K562 (cell line): ENCODE measurements around the gene TRMT2A. TPM values are rescaled to one million over a fixed set of nuclear protein-coding genes. Genes with fewer than 3 reads are reported as not detected.
A peak's percentile ranks its signal among the peaks of the same experiment; 100 is the strongest.

ENCODE experiments used
- ARNT ChIP-seq, 2 experiments: fragments of 450-650 bp; IDR thresholded peaks; 2 replicates each; pipeline ENCODE4 v1.6.1; 2016; ENCODE audit warnings: mild to moderate bottlenecking in 1 of 2
- GTF2E2 ChIP-seq: fragments of 200-800 bp; sonication (Bioruptor generic); IDR thresholded peaks from 2 replicates; pipeline ENCODE4 v1.6.1; 2016; ENCODE audit warnings: missing genetic modification characterization, missing compliant biosample characterization
- GTF2F1 ChIP-seq: IDR thresholded peaks from 2 replicates; pipeline ENCODE4 v1.6.1; 2011; ENCODE audit warnings: low read depth, low read length, improper control_type of control experiment
- HDAC3 ChIP-seq: fragments of 450-650 bp; IDR thresholded peaks from 2 replicates; pipeline ENCODE4 v1.6.1; 2018; ENCODE audit warnings: borderline replicate concordance, mild to moderate bottlenecking, moderate library complexity; ENCODE audit not compliant: partially characterized antibody
- JUNB ChIP-seq: fragments of 450-650 bp; formaldehyde crosslinking; conservative IDR thresholded peaks from 2 replicates; pipeline ENCODE4 v1.4.0; 2020; ENCODE audit warnings: mild to moderate bottlenecking
- NBN ChIP-seq: fragments of 450-650 bp; IDR thresholded peaks from 2 replicates; pipeline ENCODE4 v1.6.1; 2016; ENCODE audit warnings: low read depth, mild to moderate bottlenecking
- NFXL1 ChIP-seq: fragments of 450-650 bp; formaldehyde crosslinking; IDR thresholded peaks from 2 replicates; pipeline ENCODE4 v1.4.0; 2021; ENCODE audit warnings: mild to moderate bottlenecking
- NFYB ChIP-seq: IDR thresholded peaks from 2 replicates; pipeline ENCODE4 v1.6.1; 2011; ENCODE audit warnings: mild to moderate bottlenecking, moderate library complexity; ENCODE audit not compliant: insufficient read length; ENCODE audit errors: extremely low read depth
- RBM22 ChIP-seq: fragments of 200-400 bp; formaldehyde crosslinking; IDR thresholded peaks from 2 replicates; pipeline ENCODE4 v1.6.1; 2018; ENCODE audit warnings: low read length, low read depth; ENCODE audit not compliant: poor library complexity, severe bottlenecking
- SRSF7 ChIP-seq: fragments of 200-400 bp; formaldehyde crosslinking; optimal IDR thresholded peaks from 2 replicates; pipeline ENCODE3; 2017; ENCODE audit warnings: mild to moderate bottlenecking, low read depth, low read length
- TFAM ChIP-seq: fragments of 250-450 bp; sonication (Bioruptor Pico); conservative IDR thresholded peaks from 2 replicates; pipeline ENCODE4 v1.5.0; 2021; ENCODE audit warnings: mild to moderate bottlenecking, moderate library complexity
- ZNF143 ChIP-seq: sonication (generic); formaldehyde crosslinking; IDR thresholded peaks from 2 replicates; pipeline ENCODE4 v1.9.0; 2022; ENCODE audit warnings: mild to moderate bottlenecking, missing genetic modification reagents
- ZNF24 ChIP-seq: fragments of 450-650 bp; IDR thresholded peaks from 2 replicates; pipeline ENCODE4 v1.6.1; 2016
- ZNF431 ChIP-seq: sonication (generic); formaldehyde crosslinking; IDR thresholded peaks from 2 replicates; pipeline ENCODE4 v1.8.0; 2022; ENCODE audit warnings: mild to moderate bottlenecking, missing genetic modification reagents
- ZNF57 ChIP-seq: fragments of 450-650 bp; formaldehyde crosslinking; IDR thresholded peaks from 2 replicates; pipeline ENCODE4 v1.4.0; 2020; ENCODE audit warnings: mild to moderate bottlenecking, moderate library complexity
- ZNF644 ChIP-seq: fragments of 200-800 bp; sonication (Bioruptor generic); IDR thresholded peaks from 2 replicates; pipeline ENCODE4 v1.6.1; 2016; ENCODE audit warnings: low read depth, missing genetic modification characterization, missing compliant biosample characterization
- polyA plus RNA-seq, 8 experiments: library from polyadenylated mRNA; depleted of rRNA in 4 of 8; stranded (reverse) in 5 of 8; unstranded in 3 of 8; fragments of >200 nt; fragmentation: Nextera tagmentation in 2 of 8; fragmentation: Illumina TruSeq in 1 of 8; extraction: Ambion mirVana in 2 of 8; extraction: Trizol in 1 of 8; gene quantifications; 2 replicates each; pipeline versions ENCODE4 v1.2.1 to v1.2.3, GENCODE V29; 2011 to 2014; ENCODE audit warnings: inconsistent platforms in 1 of 8, missing spikeins in 1 of 8
- total RNA-seq, 7 experiments: library from RNA; depleted of rRNA in 6 of 7; stranded (reverse); fragments of >200 nt in 6 of 7; fragmentation: Illumina TruSeq in 2 of 7; extraction: Trizol in 2 of 7; gene quantifications; 2 replicates each; pipeline versions ENCODE4 v1.2.1 to v1.2.3, GENCODE V29; 2011 to 2021; ENCODE audit warnings: low replicate concordance in 1 of 7
- TF ChIP-seq, protein P1 (sequence below), 2 experiments: fragments of 450-650 bp; IDR thresholded peaks; 2 replicates each; pipeline ENCODE4 v1.6.1; 2018; ENCODE audit warnings: mild to moderate bottlenecking in 2 of 2, low read depth in 1 of 2; ENCODE audit not compliant: partially characterized antibody in 2 of 2
- TF ChIP-seq, protein P2 (sequence below), 2 experiments: fragments of 250-450 bp in 1 of 2; fragments of 450-650 bp in 1 of 2; sonication (Bioruptor Pico) in 1 of 2; IDR thresholded peaks; 2 replicates each; pipeline versions ENCODE4 v1.6.1 to v1.8.0; 2016 to 2021; ENCODE audit warnings: mild to moderate bottlenecking in 2 of 2, moderate library complexity in 2 of 2, missing compliant biosample characterization in 1 of 2, missing genetic modification characterization in 1 of 2
- TF ChIP-seq, protein P3 (sequence below): sonication (generic); formaldehyde crosslinking; IDR thresholded peaks from 2 replicates; pipeline ENCODE4 v1.8.1; 2022; ENCODE audit warnings: missing genetic modification reagents
- TF ChIP-seq, protein P4 (sequence below): sonication (generic); formaldehyde crosslinking; IDR thresholded peaks from 2 replicates; pipeline ENCODE4 v1.8.1; 2023; ENCODE audit warnings: mild to moderate bottlenecking, missing genetic modification reagents, moderate library complexity
- TF ChIP-seq, protein P5 (sequence below): fragments of 450-650 bp; IDR thresholded peaks from 2 replicates; pipeline ENCODE4 v1.6.1; 2016; ENCODE audit warnings: low read depth, mild to moderate bottlenecking, moderate library complexity

Gene TRMT2A
- total and polyA plus RNA-seq, 9 of the 15 experiments (the other 6 are each of a cell fraction or from before 2014, with no cell fraction given) = 1.6 to 265 (median 140) TPM

DNA sequence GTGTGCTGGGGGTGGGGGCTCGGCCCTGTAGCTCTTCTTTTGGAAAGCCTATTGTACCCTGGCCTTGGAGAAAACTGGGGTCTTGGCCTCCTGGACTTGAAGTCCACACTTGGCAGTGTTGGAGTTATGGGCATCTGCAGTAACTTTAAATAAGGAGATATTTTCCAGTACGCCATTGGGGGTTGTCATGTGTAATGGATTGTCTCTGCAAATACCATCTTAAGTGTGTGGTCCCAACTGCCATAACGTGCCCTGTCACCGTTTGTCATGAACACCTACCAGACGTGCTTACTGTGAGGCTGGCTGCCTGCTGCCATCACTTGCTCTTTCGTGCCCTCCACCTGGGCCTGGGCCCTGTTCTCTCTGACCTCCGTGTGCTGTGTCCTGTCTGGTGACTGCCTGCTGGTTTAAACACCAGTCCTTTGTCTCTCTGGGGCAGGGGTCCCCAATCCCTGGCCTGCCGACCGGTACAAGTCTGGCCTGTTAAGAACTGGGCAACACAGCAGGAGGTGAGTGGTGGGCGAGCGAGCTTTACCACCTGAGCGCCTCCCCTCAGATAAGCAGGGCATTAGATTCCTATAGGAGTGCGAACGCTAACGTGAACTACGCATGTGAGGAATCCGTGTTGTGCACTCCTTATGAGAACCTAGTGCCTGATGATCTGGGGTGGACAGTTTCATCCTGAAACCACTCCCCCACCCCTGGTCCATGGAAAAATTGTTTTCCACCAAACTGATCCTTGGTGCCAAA, 11.0 kb upstream of the TRMT2A start (continued):
- TF ChIP-seq, protein P1, sequence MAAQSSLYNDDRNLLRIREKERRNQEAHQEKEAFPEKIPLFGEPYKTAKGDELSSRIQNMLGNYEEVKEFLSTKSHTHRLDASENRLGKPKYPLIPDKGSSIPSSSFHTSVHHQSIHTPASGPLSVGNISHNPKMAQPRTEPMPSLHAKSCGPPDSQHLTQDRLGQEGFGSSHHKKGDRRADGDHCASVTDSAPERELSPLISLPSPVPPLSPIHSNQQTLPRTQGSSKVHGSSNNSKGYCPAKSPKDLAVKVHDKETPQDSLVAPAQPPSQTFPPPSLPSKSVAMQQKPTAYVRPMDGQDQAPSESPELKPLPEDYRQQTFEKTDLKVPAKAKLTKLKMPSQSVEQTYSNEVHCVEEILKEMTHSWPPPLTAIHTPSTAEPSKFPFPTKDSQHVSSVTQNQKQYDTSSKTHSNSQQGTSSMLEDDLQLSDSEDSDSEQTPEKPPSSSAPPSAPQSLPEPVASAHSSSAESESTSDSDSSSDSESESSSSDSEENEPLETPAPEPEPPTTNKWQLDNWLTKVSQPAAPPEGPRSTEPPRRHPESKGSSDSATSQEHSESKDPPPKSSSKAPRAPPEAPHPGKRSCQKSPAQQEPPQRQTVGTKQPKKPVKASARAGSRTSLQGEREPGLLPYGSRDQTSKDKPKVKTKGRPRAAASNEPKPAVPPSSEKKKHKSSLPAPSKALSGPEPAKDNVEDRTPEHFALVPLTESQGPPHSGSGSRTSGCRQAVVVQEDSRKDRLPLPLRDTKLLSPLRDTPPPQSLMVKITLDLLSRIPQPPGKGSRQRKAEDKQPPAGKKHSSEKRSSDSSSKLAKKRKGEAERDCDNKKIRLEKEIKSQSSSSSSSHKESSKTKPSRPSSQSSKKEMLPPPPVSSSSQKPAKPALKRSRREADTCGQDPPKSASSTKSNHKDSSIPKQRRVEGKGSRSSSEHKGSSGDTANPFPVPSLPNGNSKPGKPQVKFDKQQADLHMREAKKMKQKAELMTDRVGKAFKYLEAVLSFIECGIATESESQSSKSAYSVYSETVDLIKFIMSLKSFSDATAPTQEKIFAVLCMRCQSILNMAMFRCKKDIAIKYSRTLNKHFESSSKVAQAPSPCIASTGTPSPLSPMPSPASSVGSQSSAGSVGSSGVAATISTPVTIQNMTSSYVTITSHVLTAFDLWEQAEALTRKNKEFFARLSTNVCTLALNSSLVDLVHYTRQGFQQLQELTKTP (IDR thresholded peaks at IDR 0.05; ENCODE audit: low read depth in 1 of 2, partially characterized antibody in 2 of 2) = no peak
- TF ChIP-seq NFXL1 (CRISPR knock-in tag) = peak; percentile 27; the same call in 1 of the 2 replicates
- TF ChIP-seq, protein P2, sequence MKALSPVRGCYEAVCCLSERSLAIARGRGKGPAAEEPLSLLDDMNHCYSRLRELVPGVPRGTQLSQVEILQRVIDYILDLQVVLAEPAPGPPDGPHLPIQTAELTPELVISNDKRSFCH (CRISPR knock-in tag; IDR thresholded peaks at IDR 0.05) = no peak
- TF ChIP-seq, protein P2 (tag; IDR thresholded peaks at IDR 0.05) = no peak
- no peak for TF ChIP-seq NFYB
- TF ChIP-seq ZNF24 = no peak
- TF ChIP-seq, protein P3, sequence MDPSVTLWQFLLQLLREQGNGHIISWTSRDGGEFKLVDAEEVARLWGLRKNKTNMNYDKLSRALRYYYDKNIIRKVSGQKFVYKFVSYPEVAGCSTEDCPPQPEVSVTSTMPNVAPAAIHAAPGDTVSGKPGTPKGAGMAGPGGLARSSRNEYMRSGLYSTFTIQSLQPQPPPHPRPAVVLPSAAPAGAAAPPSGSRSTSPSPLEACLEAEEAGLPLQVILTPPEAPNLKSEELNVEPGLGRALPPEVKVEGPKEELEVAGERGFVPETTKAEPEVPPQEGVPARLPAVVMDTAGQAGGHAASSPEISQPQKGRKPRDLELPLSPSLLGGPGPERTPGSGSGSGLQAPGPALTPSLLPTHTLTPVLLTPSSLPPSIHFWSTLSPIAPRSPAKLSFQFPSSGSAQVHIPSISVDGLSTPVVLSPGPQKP = no peak
- TF ChIP-seq, protein P4, sequence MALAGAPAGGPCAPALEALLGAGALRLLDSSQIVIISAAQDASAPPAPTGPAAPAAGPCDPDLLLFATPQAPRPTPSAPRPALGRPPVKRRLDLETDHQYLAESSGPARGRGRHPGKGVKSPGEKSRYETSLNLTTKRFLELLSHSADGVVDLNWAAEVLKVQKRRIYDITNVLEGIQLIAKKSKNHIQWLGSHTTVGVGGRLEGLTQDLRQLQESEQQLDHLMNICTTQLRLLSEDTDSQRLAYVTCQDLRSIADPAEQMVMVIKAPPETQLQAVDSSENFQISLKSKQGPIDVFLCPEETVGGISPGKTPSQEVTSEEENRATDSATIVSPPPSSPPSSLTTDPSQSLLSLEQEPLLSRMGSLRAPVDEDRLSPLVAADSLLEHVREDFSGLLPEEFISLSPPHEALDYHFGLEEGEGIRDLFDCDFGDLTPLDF (CRISPR knock-in tag) = no peak
- no peak for TF ChIP-seq ZNF644 (tag)
- 0 out of 4 replicates have a peak, but pooled peaks of 1 of the 2 experiments have one; percentile 23 for TF ChIP-seq ARNT (IDR thresholded peaks at IDR 0.05)
- TF ChIP-seq JUNB = 0 out of 2 replicates have a peak, but pooled peaks have one; percentile 1
- TF ChIP-seq TFAM = no peak
- no peak for TF ChIP-seq ZNF143 (CRISPR knock-in tag)
- TF ChIP-seq GTF2F1 = no peak
- no peak; the same call in 1 of the 2 replicates for TF ChIP-seq GTF2E2 (tag)
- no peak for TF ChIP-seq HDAC3
- TF ChIP-seq, protein P5, sequence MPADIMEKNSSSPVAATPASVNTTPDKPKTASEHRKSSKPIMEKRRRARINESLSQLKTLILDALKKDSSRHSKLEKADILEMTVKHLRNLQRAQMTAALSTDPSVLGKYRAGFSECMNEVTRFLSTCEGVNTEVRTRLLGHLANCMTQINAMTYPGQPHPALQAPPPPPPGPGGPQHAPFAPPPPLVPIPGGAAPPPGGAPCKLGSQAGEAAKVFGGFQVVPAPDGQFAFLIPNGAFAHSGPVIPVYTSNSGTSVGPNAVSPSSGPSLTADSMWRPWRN = no peak
- TF ChIP-seq NBN = no peak
- TF ChIP-seq RBM22 = no peak
- TF ChIP-seq ZNF57 (CRISPR knock-in tag) = no peak
- no peak for TF ChIP-seq SRSF7
- no peak for TF ChIP-seq ZNF431 (CRISPR knock-in tag)
